T-helper 9 cell (primary cell): ENCODE results near the gene PNPT1.

Experiments
- DNase-seq: peaks from one replicate; pipeline ENCODE4 v3.0.0-alpha.2; 2020

Gene PNPT1

DNA sequence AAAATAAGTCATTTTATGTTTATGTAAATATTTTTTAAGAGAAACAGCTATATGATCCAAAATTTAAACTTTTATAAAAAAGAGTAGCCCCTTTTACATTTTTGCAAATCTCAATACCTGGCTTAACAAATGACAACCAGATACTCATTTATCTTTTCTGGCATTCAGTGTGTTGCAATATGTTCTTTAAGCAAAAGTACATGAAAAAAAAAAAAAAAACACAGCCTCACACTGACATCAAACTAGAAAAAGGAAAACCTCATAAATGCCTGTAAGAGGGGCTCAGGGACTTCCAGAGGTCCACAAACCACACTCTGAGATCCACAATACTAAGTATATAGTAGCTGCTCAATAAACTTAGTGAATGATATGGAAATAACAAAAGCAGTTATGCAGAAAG, 98.1 kb downstream of the PNPT1 start:
- DNase-seq, result no peak

DNA sequence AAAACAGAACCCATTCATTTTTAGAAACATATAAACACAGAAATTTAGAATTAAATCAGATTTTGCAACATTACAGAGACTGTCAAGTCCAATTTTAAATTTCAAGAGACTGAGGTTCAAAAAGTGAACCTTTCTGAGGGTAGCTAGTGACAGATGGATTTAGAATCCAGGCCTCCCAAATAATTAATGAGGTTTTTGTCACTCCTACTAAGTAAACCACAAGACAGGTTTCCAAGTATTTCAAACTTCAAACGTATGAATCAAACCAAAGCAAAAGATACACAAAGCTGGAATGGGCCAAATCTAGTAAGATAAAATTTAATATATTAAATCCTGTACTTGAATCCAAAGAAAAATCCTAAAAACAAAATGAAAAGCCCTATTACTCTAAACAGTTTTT, 101.5 kb downstream of the PNPT1 start:
- DNase-seq, result no peak

DNA sequence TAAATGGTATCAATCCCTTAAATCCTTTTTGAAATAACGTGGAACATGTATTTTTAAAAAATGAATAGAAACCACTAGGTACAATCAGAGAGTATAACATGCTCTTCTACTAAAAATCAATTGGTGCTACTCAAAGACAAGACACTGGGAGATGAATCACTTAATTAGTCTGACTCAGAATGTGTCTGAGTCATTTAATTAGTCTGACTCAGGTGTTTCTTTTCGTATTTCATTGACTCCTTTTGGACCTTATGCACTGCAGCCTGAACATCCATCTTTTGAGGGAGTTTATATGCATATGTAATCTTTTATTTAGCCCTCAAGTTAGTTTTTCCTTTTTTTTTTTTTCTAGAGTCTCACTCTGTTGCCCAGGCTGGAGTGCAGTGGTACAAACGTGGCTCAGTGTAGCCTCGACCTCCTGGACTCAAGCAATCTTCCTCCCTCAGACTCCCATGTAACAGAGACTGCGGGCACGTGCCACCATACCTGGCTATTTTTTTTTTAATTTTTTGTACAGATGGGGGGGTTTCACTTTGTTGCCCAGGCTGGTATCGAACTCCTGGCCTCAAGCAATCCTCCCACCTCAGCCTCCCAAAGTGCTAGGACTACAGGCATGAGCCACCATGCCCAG, 102.7 kb downstream of the PNPT1 start:
- DNase-seq, result no peak

- no peak for DNase-seq
Measured at GRCh38 chr2:55585451-55586080, 108.1 kb downstream of the PNPT1 start.
